LoVo (cell line): Measurements from ENCODE around the gene NAA15.
"Not testable (repeated sequence)": the region's sequence is repeated elsewhere in the genome, so short reads cannot be mapped to it uniquely, and the experiment has no call there.

Experiments
- DNase-seq: peaks from one replicate; pipeline ENCODE4 v3.0.0-alpha.2; 2016; ENCODE audit warnings: low spot score

The NAA15 gene

GRCh38 chr4:139367421-139368090, 66.3 kb downstream of the NAA15 start:
- DNase-seq: peak; percentile 3

GRCh38 chr4:139368998-139369397, 67.7 kb downstream of the NAA15 start:
- DNase-seq: no peak

GRCh38 chr4:139374251-139374650, 72.9 kb downstream of the NAA15 start:
- DNase-seq: no peak

- no peak for DNase-seq
These were observed 85.1 kb downstream of the NAA15 start for GRCh38 chr4:139386421-139386820.

- DNase-seq: no peak
These were observed 87.8 kb downstream of the NAA15 start for GRCh38 chr4:139389102-139389501.

GRCh38 chr4:139389991-139390390, 88.7 kb downstream of the NAA15 start:
- DNase-seq: no peak

GRCh38 chr4:139391731-139392130, 90.4 kb downstream of the NAA15 start:
- DNase-seq: no peak

GRCh38 chr4:139392797-139393196, 91.5 kb downstream of the NAA15 start:
- DNase-seq: no peak

- DNase-seq: no peak
These were observed 100.1 kb downstream of the NAA15 start for GRCh38 chr4:139401368-139401767.

- DNase-seq: no peak
These were observed 101.1 kb downstream of the NAA15 start for GRCh38 chr4:139402436-139402835.

GRCh38 chr4:139403462-139403861, 102.2 kb downstream of the NAA15 start:
- DNase-seq: no peak

GRCh38 chr4:139410312-139410711, 109.0 kb downstream of the NAA15 start:
- DNase-seq: no peak

GRCh38 chr4:139414671-139415210, 113.4 kb downstream of the NAA15 start:
- DNase-seq: not testable (repeated sequence)

- DNase-seq: peak; percentile 49
These were observed 114.9 kb downstream of the NAA15 start for GRCh38 chr4:139416073-139416673.

GRCh38 chr4:139419388-139419914, 118.1 kb downstream of the NAA15 start:
- no peak for DNase-seq

- DNase-seq: no peak
These were observed 119.3 kb downstream of the NAA15 start for GRCh38 chr4:139420652-139421051.

- no peak for DNase-seq
These were observed 134.8 kb downstream of the NAA15 start for GRCh38 chr4:139436122-139436521.

GRCh38 chr4:139438141-139438540, 136.8 kb downstream of the NAA15 start:
- DNase-seq: no peak

GRCh38 chr4:139441029-139441428, 139.7 kb downstream of the NAA15 start:
- DNase-seq: no peak

GRCh38 chr4:139443661-139444060, 142.4 kb downstream of the NAA15 start:
- DNase-seq: no peak

GRCh38 chr4:139444881-139445280, 143.6 kb downstream of the NAA15 start:
- not testable (repeated sequence) for DNase-seq

- DNase-seq: not testable (repeated sequence)
These were observed 145.8 kb downstream of the NAA15 start for GRCh38 chr4:139447078-139447477.

GRCh38 chr4:139450586-139450985, 149.3 kb downstream of the NAA15 start:
- DNase-seq: no peak
